K562 (cell line): ENCODE results near the gene FLCN. TPM values are rescaled to one million over a fixed set of nuclear protein-coding genes. Genes with fewer than 3 reads are reported as not detected.

Experiments
- CEBPG ChIP-seq, 3 experiments: fragments of 200-800 bp in 1 of 3; sonication (Bioruptor generic) in 1 of 3; sonication (generic) in 1 of 3; formaldehyde crosslinking in 1 of 3; IDR thresholded peaks in 2 of 3; conservative IDR thresholded peaks in 1 of 3; 2 replicates each; pipeline versions ENCODE4 v1.6.1 to v1.8.0; 2016 to 2022; ENCODE audit warnings: missing compliant biosample characterization in 2 of 3, missing genetic modification characterization in 2 of 3, mild to moderate bottlenecking in 1 of 3, missing genetic modification reagents in 1 of 3
- EZH2 ChIP-seq: IDR thresholded peaks from 2 replicates; pipeline ENCODE4 v1.6.1; 2012; ENCODE audit warnings: low read depth, mild to moderate bottlenecking, inconsistent platforms, low read length, borderline replicate concordance
- GABPB1 ChIP-seq: sonication (generic); formaldehyde crosslinking; IDR thresholded peaks from 2 replicates; pipeline ENCODE4 v1.8.0; 2022; ENCODE audit warnings: mild to moderate bottlenecking, missing genetic modification reagents
- L3MBTL2 ChIP-seq: fragments of 450-650 bp; IDR thresholded peaks from 2 replicates; pipeline ENCODE4 v1.6.1; 2016; ENCODE audit warnings: mild to moderate bottlenecking, moderate library complexity
- LCOR ChIP-seq: sonication (generic); formaldehyde crosslinking; IDR thresholded peaks from 2 replicates; pipeline ENCODE4 v1.8.0; 2022; ENCODE audit warnings: mild to moderate bottlenecking, missing genetic modification reagents
- MTF1 ChIP-seq: fragments of 250-450 bp; sonication (Bioruptor Pico); IDR thresholded peaks from 2 replicates; pipeline ENCODE4 v1.9.0; 2021; ENCODE audit warnings: moderate library complexity, mild to moderate bottlenecking, inconsistent platforms, borderline replicate concordance
- NR4A1 ChIP-seq, 2 experiments: fragments of 250-450 bp in 1 of 2; fragments of 450-650 bp in 1 of 2; sonication (Bioruptor Pico) in 1 of 2; IDR thresholded peaks; 2 replicates each; pipeline versions ENCODE4 v1.4.0 to v1.6.1; 2016 to 2020; ENCODE audit warnings: mild to moderate bottlenecking in 2 of 2, missing compliant biosample characterization in 1 of 2, missing genetic modification characterization in 1 of 2, moderate library complexity in 1 of 2
- NUFIP1 ChIP-seq: fragments of 450-650 bp; IDR thresholded peaks from 2 replicates; pipeline ENCODE4 v1.6.1; 2018; ENCODE audit not compliant: partially characterized antibody
- RBM15 ChIP-seq: fragments of 200-400 bp; formaldehyde crosslinking; IDR thresholded peaks from 2 replicates; pipeline ENCODE4 v1.6.1; 2018; ENCODE audit warnings: mild to moderate bottlenecking, low read length, moderate library complexity; ENCODE audit not compliant: insufficient read depth
- SMAD2 ChIP-seq: fragments of 150-350 bp; IDR thresholded peaks from 2 replicates; pipeline ENCODE4 v1.6.1; 2014; ENCODE audit warnings: low read depth, mild to moderate bottlenecking, low read length
- SMAD3 ChIP-seq: fragments of 450-650 bp; formaldehyde crosslinking; conservative IDR thresholded peaks from 2 replicates; pipeline ENCODE4 v1.4.0; 2020; ENCODE audit warnings: mild to moderate bottlenecking
- U2AF1 ChIP-seq: fragments of 200-400 bp; formaldehyde crosslinking; optimal IDR thresholded peaks from 2 replicates; pipeline ENCODE3; 2017; ENCODE audit warnings: mild to moderate bottlenecking, low read depth, low read length, moderate library complexity
- WHSC1 ChIP-seq: IDR thresholded peaks from one replicate; pipeline ENCODE4 v1.6.1; 2012; ENCODE audit warnings: low read length, control low read depth, inconsistent platforms
- ZNF253 ChIP-seq: fragments of 250-450 bp; sonication (Bioruptor Pico); conservative IDR thresholded peaks from 2 replicates; pipeline ENCODE4 v1.6.1; 2021; ENCODE audit warnings: mild to moderate bottlenecking
- ZNF282 ChIP-seq: sonication (generic); formaldehyde crosslinking; IDR thresholded peaks from 2 replicates; pipeline ENCODE4 v1.8.1; 2023; ENCODE audit warnings: missing genetic modification reagents
- ZNF551 ChIP-seq: fragments of 250-450 bp; sonication (Bioruptor Pico); IDR thresholded peaks from 2 replicates; pipeline ENCODE4 v1.5.0; 2021; ENCODE audit warnings: mild to moderate bottlenecking, moderate library complexity
- ZNF696 ChIP-seq: fragments of 250-450 bp; sonication (Bioruptor Pico); conservative IDR thresholded peaks from 2 replicates; pipeline ENCODE4 v1.4.0; 2020; ENCODE audit warnings: mild to moderate bottlenecking, moderate library complexity
- ZNF780A ChIP-seq: fragments of 250-450 bp; sonication (Bioruptor Pico); IDR thresholded peaks from 2 replicates; pipeline ENCODE4 v1.5.0; 2021; ENCODE audit warnings: mild to moderate bottlenecking
- polyA plus RNA-seq, 8 experiments: library from polyadenylated mRNA; depleted of rRNA in 4 of 8; stranded (reverse) in 5 of 8; unstranded in 3 of 8; fragments of >200 nt; fragmentation: Nextera tagmentation in 2 of 8; fragmentation: Illumina TruSeq in 1 of 8; extraction: Ambion mirVana in 2 of 8; extraction: Trizol in 1 of 8; gene quantifications; 2 replicates each; pipeline versions ENCODE4 v1.2.1 to v1.2.3, GENCODE V29; 2011 to 2014; ENCODE audit warnings: inconsistent platforms in 1 of 8, missing spikeins in 1 of 8
- total RNA-seq, 7 experiments: library from RNA; depleted of rRNA in 6 of 7; stranded (reverse); fragments of >200 nt in 6 of 7; fragmentation: Illumina TruSeq in 2 of 7; extraction: Trizol in 2 of 7; gene quantifications; 2 replicates each; pipeline versions ENCODE4 v1.2.1 to v1.2.3, GENCODE V29; 2011 to 2021; ENCODE audit warnings: low replicate concordance in 1 of 7
- TF ChIP-seq, protein P1 (sequence below): fragments of 450-650 bp; IDR thresholded peaks from 2 replicates; pipeline ENCODE4 v1.6.1; 2018; ENCODE audit warnings: mild to moderate bottlenecking, low read depth; ENCODE audit not compliant: partially characterized antibody
- TF ChIP-seq, protein P2 (sequence below): fragments of 450-650 bp; IDR thresholded peaks from 2 replicates; pipeline ENCODE4 v1.6.1; 2016; ENCODE audit warnings: mild to moderate bottlenecking
- TF ChIP-seq, protein P3 (sequence below): sonication (generic); formaldehyde crosslinking; IDR thresholded peaks from 2 replicates; pipeline ENCODE4 v1.8.1; 2023; ENCODE audit warnings: mild to moderate bottlenecking, missing genetic modification reagents

FLCN gene
- total and polyA plus RNA-seq, 9 of the 15 experiments (the other 6 are each of a cell fraction or from before 2014, with no cell fraction given) = 1.6 to 33.5 (median 10.9) TPM

DNA sequence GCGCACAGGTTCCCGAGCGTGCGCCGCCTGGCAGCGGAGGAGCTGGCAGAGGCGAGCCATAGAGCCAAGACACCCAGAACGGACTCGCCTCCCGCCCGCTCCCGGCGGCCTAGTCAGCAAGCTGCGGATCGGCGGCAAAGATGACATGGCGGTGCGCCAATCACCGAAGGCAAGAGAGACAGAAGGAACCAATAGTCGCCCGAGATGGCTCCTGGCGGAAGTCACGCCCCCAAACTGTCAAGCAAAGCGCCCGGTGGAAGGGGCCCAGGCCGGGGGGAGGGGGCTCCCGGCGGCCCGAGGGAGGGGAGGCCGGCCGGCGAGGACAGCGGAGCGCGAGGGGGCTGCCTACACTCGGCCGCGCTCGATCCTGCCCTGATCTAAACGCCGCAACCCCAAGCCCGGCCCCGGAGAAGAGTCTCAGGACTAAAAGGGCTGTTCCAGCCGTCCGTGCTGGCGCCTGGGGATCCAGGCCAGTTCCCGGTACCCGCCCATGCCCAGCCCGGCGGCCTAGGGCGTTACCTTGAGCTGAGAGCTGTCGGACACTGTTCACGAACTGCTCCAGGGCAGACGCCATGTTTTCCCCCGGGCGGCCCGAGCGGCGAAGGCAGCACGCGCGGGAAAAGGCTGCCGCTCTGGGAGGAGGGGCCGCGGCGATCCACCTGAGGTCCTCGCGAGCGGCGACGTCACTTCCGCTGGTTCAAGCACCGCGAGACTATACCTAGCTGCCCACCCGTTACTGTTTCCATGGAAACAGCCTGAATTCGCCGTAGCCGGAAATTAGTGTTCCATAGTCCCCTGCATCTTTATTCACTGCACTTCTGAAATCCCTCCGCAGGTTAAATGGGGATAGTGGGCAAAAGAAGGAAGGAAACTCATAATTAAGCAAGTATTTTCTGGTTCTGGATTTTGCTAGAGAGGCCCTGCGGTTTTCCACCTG, 43.9 kb upstream of the FLCN start, which contains the start of gene COPS3 (continued):
- TF ChIP-seq, protein P1, sequence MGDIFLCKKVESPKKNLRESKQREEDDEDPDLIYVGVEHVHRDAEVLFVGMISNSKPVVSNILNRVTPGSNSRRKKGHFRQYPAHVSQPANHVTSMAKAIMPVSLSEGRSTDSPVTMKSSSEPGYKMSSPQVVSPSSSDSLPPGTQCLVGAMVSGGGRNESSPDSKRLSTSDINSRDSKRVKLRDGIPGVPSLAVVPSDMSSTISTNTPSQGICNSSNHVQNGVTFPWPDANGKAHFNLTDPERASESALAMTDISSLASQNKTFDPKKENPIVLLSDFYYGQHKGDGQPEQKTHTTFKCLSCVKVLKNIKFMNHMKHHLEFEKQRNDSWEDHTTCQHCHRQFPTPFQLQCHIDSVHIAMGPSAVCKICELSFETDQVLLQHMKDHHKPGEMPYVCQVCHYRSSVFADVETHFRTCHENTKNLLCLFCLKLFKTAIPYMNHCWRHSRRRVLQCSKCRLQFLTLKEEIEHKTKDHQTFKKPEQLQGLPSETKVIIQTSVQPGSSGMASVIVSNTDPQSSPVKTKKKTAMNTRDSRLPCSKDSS = no peak
- TF ChIP-seq L3MBTL2 (peak; percentile 84), ZNF696 (no peak), WHSC1 (no peak), MTF1 (CRISPR knock-in tag) (no peak), ZNF253 (CRISPR knock-in tag) (no peak), CEBPG (CRISPR knock-in tag; IDR thresholded peaks at IDR 0.05) (no peak), CEBPG (tag; conservative IDR thresholded peaks at IDR 0.05 in 1 of 2, IDR thresholded peaks at IDR 0.05 in 1 of 2) (no peak), ZNF780A (CRISPR knock-in tag) (no peak), NR4A1 (CRISPR knock-in tag; IDR thresholded peaks at IDR 0.05) (no peak), NR4A1 (tag; IDR thresholded peaks at IDR 0.05) (no peak), U2AF1 (peak; percentile 48), EZH2 (no peak), GABPB1 (CRISPR knock-in tag) (peak; percentile 95), SMAD3 (CRISPR knock-in tag) (no peak), RBM15 (no peak), NUFIP1 (no peak), ZNF282 (CRISPR knock-in tag) (no peak), SMAD2 (no peak), LCOR (CRISPR knock-in tag) (0 out of 2 replicates have a peak, but pooled peaks have one; percentile 52), ZNF551 (CRISPR knock-in tag) (no peak)
- TF ChIP-seq, protein P2, sequence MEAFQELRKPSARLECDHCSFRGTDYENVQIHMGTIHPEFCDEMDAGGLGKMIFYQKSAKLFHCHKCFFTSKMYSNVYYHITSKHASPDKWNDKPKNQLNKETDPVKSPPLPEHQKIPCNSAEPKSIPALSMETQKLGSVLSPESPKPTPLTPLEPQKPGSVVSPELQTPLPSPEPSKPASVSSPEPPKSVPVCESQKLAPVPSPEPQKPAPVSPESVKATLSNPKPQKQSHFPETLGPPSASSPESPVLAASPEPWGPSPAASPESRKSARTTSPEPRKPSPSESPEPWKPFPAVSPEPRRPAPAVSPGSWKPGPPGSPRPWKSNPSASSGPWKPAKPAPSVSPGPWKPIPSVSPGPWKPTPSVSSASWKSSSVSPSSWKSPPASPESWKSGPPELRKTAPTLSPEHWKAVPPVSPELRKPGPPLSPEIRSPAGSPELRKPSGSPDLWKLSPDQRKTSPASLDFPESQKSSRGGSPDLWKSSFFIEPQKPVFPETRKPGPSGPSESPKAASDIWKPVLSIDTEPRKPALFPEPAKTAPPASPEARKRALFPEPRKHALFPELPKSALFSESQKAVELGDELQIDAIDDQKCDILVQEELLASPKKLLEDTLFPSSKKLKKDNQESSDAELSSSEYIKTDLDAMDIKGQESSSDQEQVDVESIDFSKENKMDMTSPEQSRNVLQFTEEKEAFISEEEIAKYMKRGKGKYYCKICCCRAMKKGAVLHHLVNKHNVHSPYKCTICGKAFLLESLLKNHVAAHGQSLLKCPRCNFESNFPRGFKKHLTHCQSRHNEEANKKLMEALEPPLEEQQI = no peak
- TF ChIP-seq, protein P3, sequence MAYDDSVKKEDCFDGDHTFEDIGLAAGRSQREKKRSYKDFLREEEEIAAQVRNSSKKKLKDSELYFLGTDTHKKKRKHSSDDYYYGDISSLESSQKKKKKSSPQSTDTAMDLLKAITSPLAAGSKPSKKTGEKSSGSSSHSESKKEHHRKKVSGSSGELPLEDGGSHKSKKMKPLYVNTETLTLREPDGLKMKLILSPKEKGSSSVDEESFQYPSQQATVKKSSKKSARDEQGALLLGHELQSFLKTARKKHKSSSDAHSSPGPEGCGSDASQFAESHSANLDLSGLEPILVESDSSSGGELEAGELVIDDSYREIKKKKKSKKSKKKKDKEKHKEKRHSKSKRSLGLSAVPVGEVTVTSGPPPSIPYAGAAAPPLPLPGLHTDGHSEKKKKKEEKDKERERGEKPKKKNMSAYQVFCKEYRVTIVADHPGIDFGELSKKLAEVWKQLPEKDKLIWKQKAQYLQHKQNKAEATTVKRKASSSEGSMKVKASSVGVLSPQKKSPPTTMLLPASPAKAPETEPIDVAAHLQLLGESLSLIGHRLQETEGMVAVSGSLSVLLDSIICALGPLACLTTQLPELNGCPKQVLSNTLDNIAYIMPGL = 0 out of 2 replicates have a peak, but pooled peaks have one; percentile 27
